DMS 273 (cell line): Measurements from ENCODE around the gene NNMT.
A peak's percentile ranks its signal among the peaks of the same experiment; 100 is the strongest.
"Not testable (repeated sequence)": the region's sequence is repeated elsewhere in the genome, so short reads cannot be mapped to it uniquely, and the experiment has no call there.

Experiments used
- DNase-seq: peaks from one replicate; lab custom pipeline; 2025; ENCODE audit not compliant: unreplicated experiment; lab: John Stamatoyannopoulos, UW

The NNMT gene

DNA sequence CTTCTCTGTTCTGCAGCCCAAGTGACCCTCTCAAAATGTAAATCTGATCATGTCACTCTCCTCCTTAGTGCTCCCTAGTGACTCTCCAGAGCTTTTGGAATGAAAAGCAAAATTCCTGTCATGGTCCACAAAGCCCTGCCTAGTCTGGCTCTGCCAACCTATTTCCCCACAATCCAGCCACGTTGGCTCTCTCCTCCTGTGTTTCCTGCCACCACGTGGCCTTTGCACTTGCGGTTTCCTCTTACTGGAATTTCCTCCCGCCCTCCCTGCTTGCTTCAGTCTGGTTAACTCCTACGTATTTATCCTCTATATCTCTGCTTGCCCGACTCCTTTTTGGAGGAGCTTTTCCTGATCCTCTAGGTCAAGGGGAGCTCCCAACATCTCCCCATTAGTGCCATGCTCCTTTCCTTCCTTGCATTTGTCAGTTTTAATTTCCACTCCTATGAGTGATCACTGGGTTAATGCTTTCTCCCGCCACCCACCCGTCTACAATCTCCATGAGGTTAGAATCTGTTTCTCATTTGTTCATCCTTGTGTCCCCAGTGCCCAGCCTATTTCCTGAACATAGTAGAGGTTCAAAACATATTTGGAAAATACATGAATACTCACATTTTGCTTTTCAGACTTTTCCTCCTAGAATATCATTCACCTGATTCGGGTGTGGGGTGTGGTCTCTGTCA lies 11.5 kb downstream of the NNMT start:
- DNase-seq: no peak

DNA sequence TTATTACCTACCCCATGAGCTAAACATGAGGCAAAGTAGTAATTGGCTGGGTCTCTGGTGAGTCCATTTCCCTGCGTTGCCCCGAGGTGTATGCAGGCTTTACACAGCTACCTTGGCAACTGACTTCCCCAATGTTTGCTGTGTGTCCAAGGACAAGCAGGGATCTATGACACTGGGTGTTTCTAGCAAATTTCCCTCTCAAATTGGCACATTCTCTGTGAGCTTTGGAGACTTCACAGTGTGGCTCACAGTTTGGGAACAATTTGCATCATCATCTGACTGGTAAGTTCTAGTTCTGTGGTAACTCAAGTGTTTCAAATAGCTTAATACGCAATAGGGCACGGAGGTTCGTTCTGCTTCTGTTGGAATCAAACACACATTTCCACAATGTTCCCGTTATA lies 12.5 kb downstream of the NNMT start:
- DNase-seq: no peak

DNA sequence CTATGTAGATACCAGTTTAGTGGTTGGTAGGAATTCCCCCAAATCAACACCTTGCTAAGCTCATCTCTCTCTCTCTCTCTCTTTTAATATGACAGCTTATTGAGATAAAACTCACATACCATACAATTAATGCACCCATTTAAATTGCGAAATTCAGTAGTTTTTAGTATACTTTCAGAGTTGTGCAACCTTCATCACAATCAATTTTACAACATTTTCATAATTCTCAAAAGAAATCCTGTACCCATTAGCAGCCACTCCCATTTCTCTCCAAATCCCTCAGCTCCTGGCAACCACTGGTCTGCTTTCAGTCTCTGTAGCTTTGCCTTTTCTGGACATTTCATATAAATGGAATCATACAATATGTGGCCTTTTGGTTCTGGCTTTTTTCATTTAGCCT lies 13.3 kb downstream of the NNMT start:
- no peak for DNase-seq

DNA sequence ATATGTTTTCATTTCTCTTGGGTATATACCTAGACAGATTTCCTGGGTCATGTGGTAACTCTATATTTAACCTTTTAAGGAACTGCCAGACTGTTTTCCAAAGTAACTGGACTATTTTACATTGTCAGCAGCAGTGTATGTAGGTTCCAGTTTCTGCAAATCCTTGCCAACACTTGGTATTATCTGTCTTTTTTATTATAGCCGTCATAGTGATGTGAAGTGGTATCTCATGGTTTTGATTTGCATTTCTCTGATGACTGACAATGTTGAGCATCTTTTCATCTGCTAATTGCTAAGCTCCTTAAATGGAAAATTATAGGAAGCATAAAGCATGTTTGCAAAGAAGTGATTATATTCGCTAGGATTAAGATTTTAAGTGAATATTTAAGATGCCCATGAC lies 13.9 kb downstream of the NNMT start:
- no peak for DNase-seq

DNA sequence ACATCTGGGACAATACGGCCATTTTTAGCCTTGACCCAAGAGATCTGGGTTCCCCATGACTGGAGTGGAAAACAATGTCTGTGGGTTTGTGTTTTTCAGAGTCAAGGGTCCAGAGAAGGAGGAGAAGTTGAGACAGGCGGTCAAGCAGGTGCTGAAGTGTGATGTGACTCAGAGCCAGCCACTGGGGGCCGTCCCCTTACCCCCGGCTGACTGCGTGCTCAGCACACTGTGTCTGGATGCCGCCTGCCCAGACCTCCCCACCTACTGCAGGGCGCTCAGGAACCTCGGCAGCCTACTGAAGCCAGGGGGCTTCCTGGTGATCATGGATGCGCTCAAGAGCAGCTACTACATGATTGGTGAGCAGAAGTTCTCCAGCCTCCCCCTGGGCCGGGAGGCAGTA lies 15.7 kb downstream of the NNMT start:
- DNase-seq: no peak

DNA sequence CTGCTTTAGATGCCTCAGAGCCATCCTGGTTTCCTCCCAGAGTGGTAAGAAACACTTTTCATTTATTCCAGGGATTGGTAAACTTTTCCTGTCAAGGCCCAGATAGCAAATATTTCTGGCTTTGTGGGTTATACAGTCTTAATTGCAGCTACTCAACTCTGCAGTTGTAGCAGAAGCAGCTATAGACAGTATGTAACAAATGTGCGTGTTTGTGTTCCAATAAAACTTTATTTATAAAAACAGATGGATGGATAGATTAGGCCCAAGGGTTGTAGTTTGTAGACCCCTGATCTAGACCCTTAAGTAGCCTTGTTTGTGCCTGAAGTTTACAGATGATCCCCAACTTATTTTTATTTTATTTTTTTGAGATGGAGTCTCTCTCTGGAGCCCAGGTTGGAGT lies 17.9 kb downstream of the NNMT start:
- DNase-seq: no peak

DNA sequence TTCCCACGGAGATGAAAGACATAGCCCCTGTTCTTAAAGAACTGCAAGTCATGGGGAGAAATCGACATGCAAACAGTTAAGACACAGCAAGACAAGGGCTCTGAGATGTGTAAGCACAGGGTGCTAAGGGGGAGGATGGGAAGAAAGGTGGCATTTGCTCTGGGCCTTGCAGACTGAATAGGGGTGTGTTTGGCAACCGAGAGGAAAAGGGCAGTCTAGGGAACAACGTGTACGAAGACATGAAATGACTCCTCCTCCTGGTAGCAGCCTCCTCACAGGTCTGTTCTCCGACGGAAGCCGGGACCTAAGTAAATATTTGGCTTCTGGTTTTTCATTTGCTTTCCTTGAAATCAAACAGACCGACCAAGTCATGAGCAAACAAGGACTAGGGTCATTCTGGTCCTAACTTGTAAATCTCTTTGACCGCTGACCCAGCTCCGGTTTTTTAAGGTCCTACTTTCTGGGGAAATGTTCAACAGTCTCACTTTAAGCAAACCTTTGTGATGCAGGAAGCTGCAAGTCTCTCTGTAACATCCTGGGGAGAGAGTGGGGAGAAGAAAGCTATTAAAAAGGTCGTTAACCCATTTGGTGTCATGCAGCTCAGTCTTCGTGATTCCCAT lies 19.7 kb downstream of the NNMT start:
- DNase-seq: no peak

DNA sequence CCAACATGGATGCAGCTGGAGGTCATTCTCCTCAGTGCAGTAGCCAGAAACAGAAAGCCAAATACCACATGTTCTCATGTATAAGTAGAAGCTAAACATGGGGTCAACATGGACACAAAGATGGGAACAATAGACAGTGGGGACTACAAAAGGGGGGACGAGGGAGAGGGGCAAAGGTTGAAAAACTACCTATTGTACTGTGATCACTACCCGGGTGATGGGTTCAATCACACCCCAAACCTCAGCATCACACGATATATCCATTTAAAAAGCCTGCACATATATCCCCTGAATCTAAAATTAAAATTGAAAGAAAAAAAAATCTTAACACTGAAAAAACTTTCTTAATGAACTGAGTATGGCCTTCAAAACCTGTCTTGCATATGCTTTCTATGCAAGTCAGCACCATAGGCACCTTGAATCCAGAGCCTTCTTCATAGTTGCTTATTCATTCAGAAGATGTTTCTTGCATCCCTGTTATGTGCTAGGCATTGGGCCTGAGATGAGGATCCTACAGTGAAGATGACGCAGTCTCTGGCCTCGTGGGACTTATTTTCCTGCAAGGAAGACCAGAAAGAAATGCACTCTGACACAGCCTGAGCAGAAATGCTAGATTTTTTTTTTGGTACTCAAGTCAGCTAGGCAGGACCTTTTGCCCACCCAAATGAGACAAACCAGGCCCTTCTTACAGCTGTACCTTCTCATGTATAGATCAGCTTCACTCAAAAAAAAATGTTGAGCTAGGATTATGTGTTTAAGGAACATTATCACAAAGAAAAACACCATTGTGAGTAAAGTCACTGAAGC lies 21.0 kb downstream of the NNMT start:
- DNase-seq: no peak

DNA sequence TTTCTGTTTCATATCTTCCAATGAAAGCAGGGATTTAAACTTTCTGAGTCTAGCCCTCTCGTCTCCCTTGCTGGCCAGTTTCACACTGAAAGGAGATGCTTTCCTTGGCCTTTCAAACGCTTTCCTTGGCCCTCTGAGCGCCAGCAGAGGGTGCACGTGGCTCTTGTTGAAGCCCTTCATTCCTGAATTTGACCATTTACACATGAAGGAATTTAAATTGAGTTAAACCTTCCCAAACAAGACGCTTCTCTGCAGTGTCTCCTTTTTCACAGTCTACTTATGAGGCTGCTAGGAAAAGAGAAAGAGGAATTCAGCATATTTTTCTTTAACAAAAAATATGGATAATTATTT lies 21.6 kb downstream of the NNMT start:
- peak; percentile 48 for DNase-seq

DNA sequence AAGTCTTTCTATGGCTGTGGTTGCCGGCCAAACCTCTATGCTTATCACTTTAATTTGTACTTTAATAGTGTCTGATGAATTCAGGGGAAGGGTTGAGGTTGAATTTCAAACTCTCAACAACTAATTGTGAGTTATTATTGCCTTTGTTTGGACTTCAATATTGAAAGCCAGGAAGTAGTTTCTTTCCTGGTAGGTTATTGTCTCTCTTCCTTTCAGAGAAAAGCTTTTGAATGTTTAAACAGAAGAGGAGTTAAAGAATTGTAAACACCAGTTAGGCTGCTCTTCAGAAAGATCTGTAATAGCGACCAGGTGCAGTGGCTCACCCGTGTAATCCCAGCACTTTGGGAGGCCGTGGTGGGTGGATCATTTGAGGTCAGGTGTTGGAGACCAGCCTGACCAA lies 22.2 kb downstream of the NNMT start:
- no peak for DNase-seq

DNA sequence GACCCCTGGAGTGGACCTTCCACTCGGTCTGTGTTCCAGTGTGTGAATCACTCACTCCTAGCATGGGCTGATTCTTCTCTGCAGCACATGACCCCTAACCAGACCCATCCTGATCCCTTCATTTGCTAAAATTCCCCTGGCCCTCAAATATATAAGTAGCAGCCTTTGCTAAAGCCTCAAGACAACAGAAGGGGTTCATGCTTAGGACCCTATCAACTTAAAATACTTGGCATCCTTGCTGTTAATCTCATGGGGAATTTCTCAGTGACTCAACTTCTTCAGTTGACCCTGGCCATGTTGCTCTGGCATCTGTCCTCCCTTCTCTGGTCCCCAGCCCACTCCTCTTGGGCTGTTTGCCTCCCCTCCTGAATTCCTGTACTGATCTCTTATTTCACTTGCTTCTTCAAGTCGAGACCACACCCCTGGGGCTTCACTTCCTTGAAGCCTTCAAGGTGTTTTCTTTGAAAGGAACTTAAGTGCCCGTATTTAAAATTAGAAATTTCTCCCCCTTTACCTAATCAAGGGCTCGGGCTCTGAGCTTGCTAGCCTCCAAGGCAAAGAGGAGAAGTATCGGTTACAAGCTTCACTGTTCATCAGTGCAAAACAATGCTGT lies 23.6 kb downstream of the NNMT start:
- DNase-seq: no peak

DNA sequence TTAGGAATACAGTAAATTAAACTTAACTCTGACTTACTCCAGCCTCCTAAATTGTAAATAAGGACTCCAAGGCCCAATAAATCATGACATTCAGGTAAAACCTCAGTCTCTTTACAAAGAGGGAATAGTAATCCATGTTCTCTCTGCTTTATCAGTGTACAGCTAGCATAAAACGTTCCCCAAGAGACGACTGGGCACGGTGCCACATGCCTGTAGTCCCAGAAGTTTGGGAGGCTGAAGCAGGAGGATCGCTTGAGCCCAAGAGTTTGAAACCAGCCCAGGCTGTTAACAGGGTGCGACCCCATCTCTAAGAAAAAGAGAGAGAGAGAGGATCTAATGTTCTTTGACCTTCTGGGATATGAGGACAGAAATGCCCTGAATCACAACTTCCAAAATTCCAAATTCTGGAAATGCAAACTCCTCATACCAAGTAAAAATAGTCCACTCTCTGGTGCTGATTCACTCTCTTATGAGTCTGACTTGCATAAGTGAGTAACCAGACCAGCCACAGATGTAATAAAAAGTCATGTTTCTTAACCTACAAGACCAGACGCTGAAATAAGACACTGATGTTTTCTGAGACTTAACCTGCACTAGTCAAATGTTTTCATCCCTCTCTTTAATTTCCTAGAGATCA lies 25.5 kb downstream of the NNMT start:
- DNase-seq: no peak

DNA sequence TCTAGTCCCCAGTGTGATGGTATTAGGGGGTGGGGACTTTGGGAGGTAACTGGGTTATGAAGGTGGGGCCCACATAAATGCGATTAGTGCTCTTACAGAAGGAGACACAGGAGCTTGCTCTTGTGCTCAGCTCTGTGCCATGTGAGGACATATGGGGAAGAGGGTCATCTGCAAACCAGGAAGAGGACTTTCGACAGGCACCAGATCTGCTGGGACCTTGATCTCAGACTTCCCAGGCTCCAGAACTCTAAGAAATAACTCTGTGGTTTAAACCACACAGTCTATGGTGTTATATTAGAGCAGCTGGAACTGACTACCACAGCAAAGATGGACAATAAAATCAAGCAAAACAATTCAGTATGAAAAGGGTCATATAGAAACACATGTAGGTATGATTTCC lies 26.7 kb downstream of the NNMT start:
- no peak for DNase-seq

DNA sequence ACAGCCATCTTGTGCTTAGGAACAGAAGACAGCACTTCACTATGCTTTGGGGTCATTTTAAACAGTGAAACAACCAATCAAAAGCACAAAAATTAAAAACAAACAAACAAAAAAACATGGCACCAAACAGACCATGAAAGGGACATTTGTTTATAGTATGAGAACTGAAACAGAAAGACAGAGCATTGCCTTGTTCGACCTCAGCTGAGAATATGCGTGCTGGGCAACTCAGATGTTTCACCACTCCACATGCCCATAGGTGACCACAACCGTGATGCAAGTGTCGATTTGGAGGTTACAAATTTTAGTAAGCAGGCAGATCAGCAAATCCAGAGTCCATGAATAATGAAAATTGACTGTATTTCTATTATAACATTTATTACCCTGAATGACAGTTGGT lies 30.0 kb downstream of the NNMT start:
- no peak for DNase-seq

DNA sequence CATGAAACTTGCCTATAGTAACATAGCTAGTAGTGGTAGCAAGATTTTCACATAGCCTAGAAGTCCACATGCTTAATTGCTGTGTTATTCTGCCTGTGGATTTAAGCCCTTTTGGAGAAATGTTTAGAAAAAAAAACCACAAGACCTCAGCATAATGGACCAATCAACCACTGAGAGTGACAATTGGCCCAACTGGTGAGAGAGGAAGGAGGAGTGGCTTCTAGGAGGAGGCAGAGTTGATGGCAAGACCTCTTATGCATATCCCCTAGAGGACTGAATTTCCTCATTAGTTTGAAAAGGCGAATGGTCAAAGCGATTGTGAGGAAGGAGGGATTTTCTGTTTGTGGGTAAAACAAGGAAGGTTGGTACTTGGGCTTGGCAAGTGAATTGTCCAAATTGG lies 30.6 kb downstream of the NNMT start:
- DNase-seq: no peak

DNA sequence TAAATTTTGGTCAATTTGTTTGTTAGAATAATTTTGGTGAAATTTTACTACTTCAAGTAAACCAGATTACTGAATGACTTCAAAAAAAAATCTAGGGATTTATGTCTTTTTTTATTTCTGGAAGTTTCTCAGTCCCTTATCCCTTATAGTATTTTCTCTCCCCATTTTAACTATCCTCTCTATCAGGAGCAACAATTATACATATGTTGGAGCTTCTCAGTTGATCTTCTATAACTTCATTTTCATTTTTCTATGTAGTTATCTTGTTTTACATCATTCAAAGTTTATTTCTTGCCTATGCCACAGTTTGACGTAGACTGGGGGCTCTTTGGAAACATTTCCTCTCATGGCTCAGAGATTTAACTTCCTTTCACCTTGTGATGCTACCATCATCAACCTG lies 34.2 kb downstream of the NNMT start:
- DNase-seq: no peak

DNA sequence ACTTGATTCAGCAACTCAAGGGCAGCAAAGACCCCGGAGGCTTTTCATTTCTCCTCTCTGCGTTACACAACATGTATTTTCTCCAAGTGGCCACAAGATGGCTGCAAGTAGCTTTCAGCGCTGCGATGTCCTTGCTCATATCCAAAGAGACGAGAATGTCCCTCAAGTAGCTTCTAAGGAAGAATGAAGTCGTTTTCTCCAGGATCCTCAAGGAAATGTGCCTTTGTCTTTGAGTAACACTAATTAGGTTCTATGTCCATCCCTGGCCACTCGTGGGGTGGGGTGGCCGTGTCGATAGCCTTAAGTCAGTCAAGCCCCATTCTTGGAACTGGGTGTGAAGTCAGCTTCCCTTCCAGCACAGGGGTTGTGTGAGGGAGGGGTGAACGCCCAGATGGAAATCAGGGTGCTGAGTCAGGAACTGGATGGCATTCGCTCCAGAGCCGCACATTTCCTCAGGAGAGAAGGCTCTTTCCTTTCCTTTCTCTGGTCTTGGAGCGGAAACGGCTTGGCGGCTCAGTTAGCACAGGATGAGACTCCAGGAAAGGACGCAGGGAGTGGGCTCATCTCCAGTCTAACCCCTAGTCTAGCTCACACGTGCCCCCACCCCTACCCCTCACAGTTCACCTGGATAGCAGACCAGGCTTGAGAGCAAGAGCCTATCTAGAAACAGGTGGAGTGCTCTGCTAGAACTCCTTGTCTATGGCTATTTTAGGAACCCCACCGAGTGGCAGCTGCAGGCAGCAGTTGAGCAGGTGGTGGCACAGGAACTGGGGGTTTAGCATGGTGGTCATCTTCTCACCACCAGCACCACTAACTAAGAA lies 44.3 kb downstream of the NNMT start:
- DNase-seq: peak; percentile 67

DNA sequence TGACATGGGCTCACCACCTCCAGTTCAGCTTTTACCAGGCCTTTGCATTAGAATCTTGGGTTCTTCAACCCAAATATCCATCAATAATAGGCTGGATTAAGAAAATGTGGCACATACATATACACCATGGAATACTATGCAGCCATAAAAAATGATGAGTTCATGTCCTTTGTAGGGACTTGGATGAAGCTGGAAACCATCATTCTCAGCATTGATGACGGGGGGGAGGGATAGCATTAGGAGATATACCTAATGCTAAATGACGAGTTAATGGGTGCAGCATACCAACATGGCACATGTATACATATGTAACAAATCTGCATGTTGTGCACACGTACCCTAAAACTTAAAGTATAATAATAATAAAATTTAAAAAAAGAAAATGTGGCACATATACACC lies 45.5 kb downstream of the NNMT start:
- not testable (repeated sequence) for DNase-seq

DNA sequence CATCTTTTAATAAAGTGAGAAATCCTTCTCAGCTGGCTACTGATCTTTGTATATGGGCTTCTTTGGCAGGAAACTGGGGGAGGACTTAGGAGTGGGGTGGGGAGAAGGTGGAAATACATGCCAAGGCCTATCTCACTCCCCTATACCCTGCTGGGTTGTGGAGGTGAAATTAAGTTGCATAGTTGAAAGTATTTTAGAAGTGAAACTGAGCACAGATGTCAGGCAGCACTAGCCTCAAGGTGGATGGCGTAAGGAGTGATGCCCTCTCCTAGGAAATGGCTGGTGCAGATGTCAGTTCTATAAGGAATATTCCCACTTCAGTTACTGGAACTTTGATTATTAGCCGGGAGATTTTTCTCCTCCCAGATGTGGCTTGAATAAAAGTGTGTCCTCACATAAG lies 46.3 kb downstream of the NNMT start:
- no peak for DNase-seq

DNA sequence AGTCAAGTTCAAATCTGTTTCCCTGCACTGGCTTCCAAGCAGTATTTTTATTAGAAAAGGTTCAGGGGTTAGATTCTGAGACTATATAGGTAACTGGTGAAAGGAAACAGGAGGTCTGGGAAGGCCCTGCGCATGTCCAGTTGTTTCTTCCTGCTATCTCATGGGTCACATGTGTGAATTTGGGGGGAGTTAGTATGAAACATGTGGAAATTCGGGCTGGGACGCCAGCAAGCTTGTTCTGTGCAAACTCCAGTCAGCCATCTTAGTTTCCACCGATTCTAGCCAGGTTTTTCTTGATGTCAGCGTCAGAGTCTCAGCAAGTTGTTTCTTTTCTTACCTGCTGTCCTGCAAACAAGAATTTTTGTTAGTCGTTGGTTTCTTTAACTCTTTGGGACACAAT lies 46.8 kb downstream of the NNMT start:
- DNase-seq: no peak

DNA sequence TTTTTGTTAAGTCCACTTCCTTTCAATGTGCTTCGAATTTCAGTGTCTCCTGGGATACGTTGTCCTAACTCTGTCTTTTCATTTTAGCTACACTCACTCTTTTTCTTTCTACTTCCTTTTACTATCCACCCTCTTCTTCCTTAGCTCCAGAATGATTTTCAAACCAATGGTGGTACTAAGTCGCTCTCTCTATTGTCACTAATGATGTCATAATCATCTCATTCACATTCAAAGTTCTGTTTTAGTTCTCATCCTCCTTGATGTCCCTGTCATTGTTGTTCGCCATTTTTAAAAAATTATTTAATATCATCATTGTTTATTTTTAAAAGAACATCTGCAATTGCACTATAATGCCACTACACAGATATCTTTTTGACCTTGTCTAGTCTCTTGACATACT lies 47.3 kb downstream of the NNMT start:
- DNase-seq: no peak
